Adipocyte (in vitro differentiated cells): ENCODE measurements around the gene KCNN3.

Source experiments
- DNase-seq: peaks from one replicate; pipeline ENCODE4 v3.0.0-alpha.2; 2015; ENCODE audit warnings: low read depth
- H3K27me3 ChIP-seq: replicated peaks from 2 replicates; pipeline ENCODE4 v1.7.0; 2013; ENCODE audit warnings: mild to moderate bottlenecking, low read length, moderate library complexity; ENCODE audit not compliant: control insufficient read depth, insufficient read depth
- H3K36me3 ChIP-seq: 2 replicates; pipeline ENCODE4 v1.7.0; 2013; ENCODE audit warnings: low read length, mild to moderate bottlenecking, moderate library complexity; ENCODE audit not compliant: control insufficient read depth, insufficient read depth, severe bottlenecking
- H3K4me1 ChIP-seq: 2 replicates; pipeline ENCODE4 v1.7.0; 2013; ENCODE audit warnings: mild to moderate bottlenecking, low read length, moderate library complexity; ENCODE audit not compliant: control insufficient read depth, insufficient read depth
- H3K4me3 ChIP-seq: 2 replicates; pipeline ENCODE4 v1.7.0; 2013; ENCODE audit warnings: mild to moderate bottlenecking, low read length, moderate library complexity
- H3K9ac ChIP-seq: 2 replicates; pipeline ENCODE4 v1.7.0; 2013; ENCODE audit warnings: mild to moderate bottlenecking, low read length, moderate library complexity
- H3K9me3 ChIP-seq: 2 replicates; pipeline ENCODE4 v1.7.0; 2013; ENCODE audit warnings: mild to moderate bottlenecking, low read length, moderate library complexity; ENCODE audit not compliant: control insufficient read depth

Gene KCNN3

DNA sequence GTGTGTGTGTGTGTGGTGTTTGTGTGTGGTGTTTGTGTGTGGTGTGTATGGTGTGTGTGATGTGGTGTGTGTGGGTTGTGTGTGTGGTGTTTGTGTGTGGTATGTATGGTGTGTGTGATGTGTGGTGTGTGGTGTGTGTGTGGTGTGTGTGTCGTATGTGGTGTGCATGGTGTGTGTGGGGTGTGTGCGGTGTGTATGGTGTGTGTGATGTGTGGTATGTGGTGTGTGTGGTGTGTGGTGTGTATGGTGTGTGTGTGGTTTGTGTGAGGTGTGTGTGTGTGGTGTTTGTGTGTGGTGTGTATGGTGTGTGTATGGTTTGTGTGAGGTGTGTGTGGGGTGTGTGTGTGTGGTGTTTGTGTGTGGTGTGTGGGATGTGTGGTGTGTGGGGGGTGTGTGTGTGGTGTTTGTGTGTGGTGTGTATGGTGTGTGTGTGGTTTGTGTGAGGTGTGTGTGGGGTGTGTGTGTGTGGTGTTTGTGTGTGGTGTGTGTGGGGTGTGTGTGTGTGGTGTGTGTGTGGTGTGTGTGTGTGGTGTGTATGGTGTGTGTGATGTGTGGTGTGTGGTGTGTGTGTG lies 155.9 kb downstream of the KCNN3 start:
- Histone ChIP-seq H3K4me1 (peaks cover 11% of the 10 kb centered on the region), H3K9me3 (no peaks in the 10 kb centered on the region), H3K4me3 (no peak overlapping the region), H3K9ac (no peak overlapping the region), H3K36me3 (no peaks in the 10 kb centered on the region), H3K27me3 (peaks cover 29% of the 10 kb centered on the region)
- DNase-seq, result no peak

DNA sequence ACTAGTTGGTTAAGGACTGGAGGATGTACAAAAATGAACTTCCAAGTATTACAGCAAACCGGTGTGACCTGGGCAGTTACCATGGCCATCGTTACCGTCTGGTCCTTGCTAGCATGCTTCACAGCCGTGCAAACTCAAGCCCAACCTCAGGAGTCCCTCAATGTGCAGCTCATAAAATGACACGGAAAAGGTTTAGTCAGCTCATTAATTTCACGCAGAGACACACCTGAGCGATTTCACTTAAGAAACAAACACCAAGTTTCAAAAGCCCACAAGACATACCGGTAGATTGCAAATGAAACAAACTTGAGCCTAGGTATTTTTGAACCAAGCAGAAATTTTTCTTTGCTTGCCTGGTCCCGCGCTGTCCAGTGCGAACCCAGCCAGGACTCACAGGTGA lies 157.1 kb downstream of the KCNN3 start:
- H3K27me3 ChIP-seq, result peaks cover 35% of the 10 kb centered on the region
- no peaks in the 10 kb centered on the region for H3K36me3 ChIP-seq
- H3K9ac ChIP-seq, result no peak overlapping the region
- H3K4me3 ChIP-seq, result no peak overlapping the region
- no peak for DNase-seq
- H3K4me1 ChIP-seq, result peaks cover 11% of the 10 kb centered on the region
- no peaks in the 10 kb centered on the region for H3K9me3 ChIP-seq

- no peak for DNase-seq
- peaks cover 42% of the 10 kb centered on the region for H3K27me3 ChIP-seq
- H3K9me3 ChIP-seq, result no peaks in the 10 kb centered on the region
- no peak overlapping the region for H3K4me3 ChIP-seq
- no peaks in the 10 kb centered on the region for H3K36me3 ChIP-seq
- no peak overlapping the region for H3K9ac ChIP-seq
- H3K4me1 ChIP-seq, result peaks cover 11% of the 10 kb centered on the region
These were observed 157.8 kb downstream of the KCNN3 start for GRCh38 chr1:154712166-154712810.

DNA sequence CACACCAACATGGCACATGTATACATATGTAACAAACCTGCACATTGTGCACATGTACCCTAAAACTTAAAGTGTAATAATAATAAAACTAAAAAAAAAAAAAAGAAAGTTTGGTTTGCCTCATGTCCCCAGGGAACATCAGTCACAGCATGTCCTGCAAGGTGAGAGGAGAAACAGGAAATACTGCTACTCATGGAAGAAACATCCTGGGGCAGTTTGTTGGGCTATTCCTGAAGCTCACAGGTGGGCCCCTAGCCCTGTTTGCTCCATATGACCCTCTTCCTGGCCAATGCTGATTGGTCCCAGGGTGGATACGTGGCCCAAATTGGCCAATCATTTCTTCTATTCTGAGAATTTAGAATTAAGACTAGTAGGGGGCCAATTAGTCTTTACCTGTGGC lies 158.7 kb downstream of the KCNN3 start:
- Histone ChIP-seq H3K9me3 (no peaks in the 10 kb centered on the region), H3K27me3 (peaks cover 51% of the 10 kb centered on the region), H3K36me3 (no peaks in the 10 kb centered on the region), H3K9ac (no peak overlapping the region), H3K4me3 (no peak overlapping the region), H3K4me1 (peaks cover 10% of the 10 kb centered on the region)
- DNase-seq, result no peak

DNA sequence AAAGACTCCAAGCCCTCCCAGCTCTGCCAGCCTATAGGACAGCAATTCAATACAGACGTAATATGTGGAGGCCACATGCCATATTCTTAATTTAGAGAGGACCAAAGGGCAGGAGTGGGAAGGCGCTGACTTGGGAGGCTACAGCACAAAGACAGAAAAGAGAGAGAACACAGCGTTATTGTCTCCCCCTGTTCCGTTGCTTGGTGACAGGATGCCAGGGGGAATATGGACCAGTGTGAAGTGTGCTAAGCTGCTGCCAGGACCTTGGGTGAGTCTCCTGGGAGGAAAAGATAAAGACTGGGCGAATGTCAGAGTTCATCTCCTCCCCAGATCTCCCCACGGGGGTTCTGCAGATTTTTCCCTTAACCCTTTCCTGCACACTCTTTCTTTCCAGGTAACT lies 160.0 kb downstream of the KCNN3 start:
- no peak for DNase-seq

DNA sequence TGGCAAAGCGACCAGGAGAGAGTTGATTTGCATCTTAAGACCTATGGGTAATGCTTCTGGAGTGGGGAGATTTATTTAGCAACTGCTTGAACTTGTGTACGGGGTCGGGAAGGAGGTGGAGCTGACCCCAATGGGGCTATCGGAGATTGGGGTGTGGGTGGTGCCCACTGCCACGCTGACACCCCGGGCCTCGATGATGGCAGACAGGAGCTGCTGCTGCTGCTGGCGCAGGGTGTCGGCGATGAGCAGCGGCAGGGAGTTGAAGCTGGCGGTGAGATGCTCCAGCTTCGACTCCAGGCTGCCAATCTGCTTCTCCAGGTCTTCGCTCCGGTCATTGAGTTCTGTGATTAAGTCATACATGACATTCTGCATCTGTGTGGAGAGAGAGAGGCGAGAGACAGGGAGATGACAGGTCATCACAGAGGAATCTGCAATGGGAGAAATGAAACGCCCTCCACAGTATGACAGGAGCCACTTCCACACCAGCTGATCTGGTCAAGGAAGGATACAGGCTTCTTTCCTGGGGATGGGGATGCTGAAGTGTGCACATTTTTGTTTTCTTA lies 162.1 kb downstream of the KCNN3 start:
- Histone ChIP-seq H3K27me3 (peaks cover 69% of the 10 kb centered on the region), H3K4me3 (no peak overlapping the region), H3K9ac (no peak overlapping the region), H3K36me3 (no peaks in the 10 kb centered on the region), H3K9me3 (peaks cover 8% of the 10 kb centered on the region), H3K4me1 (no peaks in the 10 kb centered on the region)
- DNase-seq, result no peak

More for the DNA sequence above, 160.0 kb downstream of the KCNN3 start:
- Histone ChIP-seq H3K36me3 (no peaks in the 10 kb centered on the region), H3K9ac (no peak overlapping the region), H3K4me1 (no peaks in the 10 kb centered on the region), H3K27me3 (peaks cover 63% of the 10 kb centered on the region), H3K4me3 (no peak overlapping the region), H3K9me3 (peaks cover 7% of the 10 kb centered on the region)

GRCh38 chr1:154706851-154707250 lies 163.2 kb downstream of the KCNN3 start:
- DNase-seq, result no peak

GRCh38 chr1:154705544-154705943 lies 164.5 kb downstream of the KCNN3 start:
- no peak for DNase-seq
- H3K36me3 ChIP-seq, result no peaks in the 10 kb centered on the region
- H3K4me3 ChIP-seq, result no peak overlapping the region
- H3K27me3 ChIP-seq, result peaks cover 53% of the 10 kb centered on the region
- no peak overlapping the region for H3K9ac ChIP-seq
- H3K4me1 ChIP-seq, result no peaks in the 10 kb centered on the region
- peaks cover 8% of the 10 kb centered on the region for H3K9me3 ChIP-seq

More at GRCh38 chr1:154706851-154707250, 163.2 kb downstream of the KCNN3 start:
- Histone ChIP-seq H3K36me3 (no peaks in the 10 kb centered on the region), H3K4me3 (no peak overlapping the region), H3K27me3 (peaks cover 58% of the 10 kb centered on the region), H3K9ac (no peak overlapping the region), H3K9me3 (peaks cover 8% of the 10 kb centered on the region), H3K4me1 (no peaks in the 10 kb centered on the region)

DNA sequence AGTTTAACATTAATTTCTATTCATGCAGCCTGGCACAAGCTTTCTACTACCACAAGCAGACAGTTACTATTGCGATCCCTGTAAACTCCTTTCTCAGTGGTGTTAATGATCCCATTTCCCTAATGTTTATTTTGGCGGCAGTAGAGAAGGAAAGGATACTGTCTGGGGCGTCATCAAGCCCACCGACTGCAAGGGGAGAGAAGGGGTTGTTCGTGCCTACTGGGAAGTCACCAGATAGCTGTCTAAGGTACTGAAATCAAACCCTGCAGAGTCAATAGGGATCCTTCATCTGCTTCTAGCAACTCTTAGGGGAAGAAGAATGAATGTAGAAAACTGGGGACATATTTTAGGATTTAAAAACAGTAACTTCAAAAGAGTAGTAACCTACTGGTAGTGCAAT lies 166.9 kb downstream of the KCNN3 start:
- peaks cover 42% of the 10 kb centered on the region for H3K27me3 ChIP-seq
- H3K36me3 ChIP-seq, result no peaks in the 10 kb centered on the region
- H3K9me3 ChIP-seq, result peaks cover 8% of the 10 kb centered on the region
- no peaks in the 10 kb centered on the region for H3K4me1 ChIP-seq
- H3K4me3 ChIP-seq, result no peak overlapping the region
- no peak for DNase-seq
- no peak overlapping the region for H3K9ac ChIP-seq

DNA sequence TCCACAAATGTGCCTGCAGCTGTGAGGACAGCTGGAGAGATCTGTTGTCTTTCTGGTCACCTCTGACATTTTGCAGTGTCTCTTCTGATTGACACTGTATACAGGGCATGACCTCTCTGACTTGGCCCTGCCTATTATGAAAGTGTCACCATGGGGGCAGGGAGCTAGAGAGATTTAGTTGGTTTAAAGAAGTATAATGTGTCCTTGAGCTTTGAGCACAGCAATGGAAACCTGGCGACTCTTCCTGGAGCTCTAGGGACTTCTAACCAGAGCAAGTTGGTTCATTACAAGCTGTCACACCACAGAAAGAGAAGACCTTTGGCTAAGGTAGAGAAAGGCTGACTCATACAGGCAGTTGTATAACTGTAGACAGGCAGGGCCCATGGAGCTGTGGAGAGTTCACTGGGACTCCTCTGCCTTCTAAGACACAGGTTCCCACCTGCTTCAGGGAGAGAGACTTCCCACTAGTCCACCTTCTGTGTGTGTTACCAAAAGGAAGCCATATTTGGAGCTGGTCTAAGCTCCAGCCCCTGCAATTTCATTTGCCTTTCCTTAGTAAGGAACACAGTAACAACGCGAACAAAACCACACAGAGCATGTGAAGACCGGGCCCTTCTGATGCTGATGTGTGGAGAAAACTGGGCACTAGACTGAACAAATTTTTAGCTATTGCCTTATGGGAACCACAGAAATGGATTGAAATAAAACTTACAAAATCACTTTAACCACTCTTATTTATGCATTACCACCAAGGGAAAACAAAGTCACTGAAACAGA lies 171.6 kb downstream of the KCNN3 start:
- no peak overlapping the region for H3K9ac ChIP-seq
- H3K4me1 ChIP-seq, result no peaks in the 10 kb centered on the region
- H3K9me3 ChIP-seq, result no peaks in the 10 kb centered on the region
- no peaks in the 10 kb centered on the region for H3K36me3 ChIP-seq
- no peak for DNase-seq
- H3K4me3 ChIP-seq, result no peak overlapping the region
- H3K27me3 ChIP-seq, result peaks cover 3% of the 10 kb centered on the region

- no peak overlapping the region for H3K4me3 ChIP-seq
- no peak overlapping the region for H3K9ac ChIP-seq
- no peak for DNase-seq
- no peaks in the 10 kb centered on the region for H3K9me3 ChIP-seq
- H3K36me3 ChIP-seq, result no peaks in the 10 kb centered on the region
- H3K4me1 ChIP-seq, result no peaks in the 10 kb centered on the region
- H3K27me3 ChIP-seq, result peaks cover 7% of the 10 kb centered on the region
These were observed 172.4 kb downstream of the KCNN3 start for GRCh38 chr1:154697710-154698109.
